Large intestine (tissue), 3 donors: ENCODE data around the gene ANK2. TPM values are rescaled to one million over a fixed set of nuclear protein-coding genes. Genes with fewer than 3 reads are reported as not detected.

Experiments used
- DNase-seq, 2 donors: peaks; one replicate each; pipeline versions ENCODE4 v3.0.0 to v3.0.0-alpha.2; 2013
- H3K27ac ChIP-seq: one replicate; pipeline ENCODE4 v1.5.1; 2013; ENCODE audit warnings: low read length
- H3K27me3 ChIP-seq: 2 replicates; pipeline ENCODE4 v1.6.1; 2013; ENCODE audit warnings: low read length; ENCODE audit not compliant: control insufficient read depth, insufficient read depth
- H3K36me3 ChIP-seq: 2 replicates; pipeline ENCODE4 v1.6.1; 2013; ENCODE audit warnings: low read length; ENCODE audit not compliant: control insufficient read depth, insufficient read depth
- H3K4me1 ChIP-seq: one replicate; pipeline ENCODE4 v1.6.1; 2013; ENCODE audit warnings: low read length; ENCODE audit not compliant: control insufficient read depth, insufficient read depth
- H3K4me3 ChIP-seq: one replicate; pipeline ENCODE4 v1.5.1; 2013; ENCODE audit warnings: low read length
- H3K9me3 ChIP-seq: one replicate; pipeline ENCODE4 v1.6.1; 2013; ENCODE audit warnings: mild to moderate bottlenecking, low read depth, low read length, moderate library complexity; ENCODE audit not compliant: control insufficient read depth
- WGBS: methylation state at CpG from one replicate; pipeline ENCODE4 v1.1.5; 2013; ENCODE audit warnings: low lambda C conversion rate; ENCODE audit not compliant: insufficient coverage; 5-methylcytosine and 5-hydroxymethylcytosine counted together
- polyA plus RNA-seq: library from polyadenylated mRNA; unstranded; fragments of 120-200 nt; gene quantifications from one replicate; pipeline ENCODE4 v1.2.1, GENCODE V29; 2013

Gene ANK2
- polyA plus RNA-seq, 1 donor = 50.4 TPM

GRCh38 chr4:113276464-113277170 lies 227.2 kb downstream of the ANK2 start:
- WGBS = no CpG with 5 or more reads among the region's 7 CpGs
- H3K27ac ChIP-seq = no peak overlapping the region
- no peak for DNase-seq

GRCh38 chr4:113278324-113278934 lies 229.0 kb downstream of the ANK2 start:
- Histone ChIP-seq H3K4me3 (no peak overlapping the region), H3K9me3 (no peaks in the 10 kb centered on the region), H3K27me3 (no peaks in the 10 kb centered on the region), H3K27ac (no peak overlapping the region), H3K36me3 (peaks cover 16% of the 10 kb centered on the region), H3K4me1 (no peaks in the 10 kb centered on the region)
- 17% methylated on average over 1 of the region's 8 CpGs for WGBS
- DNase-seq = peak; percentile 50 to 53

More at GRCh38 chr4:113276464-113277170, 227.2 kb downstream of the ANK2 start:
- no peaks in the 10 kb centered on the region for H3K27me3 ChIP-seq
- H3K4me1 ChIP-seq = peaks cover 3% of the 10 kb centered on the region
- no peak overlapping the region for H3K4me3 ChIP-seq
- no peaks in the 10 kb centered on the region for H3K9me3 ChIP-seq
- H3K36me3 ChIP-seq = peaks cover 11% of the 10 kb centered on the region

- H3K36me3 ChIP-seq = peaks cover 38% of the 10 kb centered on the region
- no peaks in the 10 kb centered on the region for H3K4me1 ChIP-seq
- H3K9me3 ChIP-seq = no peaks in the 10 kb centered on the region
- no peak overlapping the region for H3K4me3 ChIP-seq
- no peak overlapping the region for H3K27ac ChIP-seq
- no peak for DNase-seq
- WGBS = 80% methylated on average over 1 of the region's 4 CpGs
- H3K27me3 ChIP-seq = no peaks in the 10 kb centered on the region
These were observed 236.0 kb downstream of the ANK2 start for GRCh38 chr4:113285501-113285900.

GRCh38 chr4:113288257-113288656 lies 238.8 kb downstream of the ANK2 start:
- Histone ChIP-seq H3K27me3 (no peaks in the 10 kb centered on the region), H3K27ac (no peak overlapping the region), H3K4me1 (no peaks in the 10 kb centered on the region), H3K4me3 (no peak overlapping the region), H3K9me3 (no peaks in the 10 kb centered on the region), H3K36me3 (peaks cover 44% of the 10 kb centered on the region)
- 100% methylated on average over 1 of the region's 2 CpGs for WGBS
- no peak for DNase-seq

- DNase-seq = no peak
- WGBS = no CpG with 5 or more reads among the region's 4 CpGs
- Histone ChIP-seq H3K9me3 (no peaks in the 10 kb centered on the region), H3K27ac (no peak overlapping the region), H3K36me3 (peaks cover 44% of the 10 kb centered on the region), H3K4me3 (no peak overlapping the region), H3K27me3 (no peaks in the 10 kb centered on the region), H3K4me1 (no peaks in the 10 kb centered on the region)
These were observed 239.2 kb downstream of the ANK2 start for GRCh38 chr4:113288696-113289095.

- no peaks in the 10 kb centered on the region for H3K4me1 ChIP-seq
These were observed 240.3 kb downstream of the ANK2 start for GRCh38 chr4:113289766-113290165.

GRCh38 chr4:113290666-113291065 lies 241.2 kb downstream of the ANK2 start:
- Histone ChIP-seq H3K4me1 (no peaks in the 10 kb centered on the region), H3K9me3 (no peaks in the 10 kb centered on the region), H3K27ac (no peak overlapping the region), H3K36me3 (peaks cover 44% of the 10 kb centered on the region), H3K4me3 (no peak overlapping the region), H3K27me3 (no peaks in the 10 kb centered on the region)
- WGBS = no CpG with 5 or more reads among the region's 2 CpGs
- no peak for DNase-seq

More at GRCh38 chr4:113289766-113290165, 240.3 kb downstream of the ANK2 start:
- no peak overlapping the region for H3K27ac ChIP-seq
- H3K27me3 ChIP-seq = no peaks in the 10 kb centered on the region
- DNase-seq = no peak
- H3K4me3 ChIP-seq = no peak overlapping the region
- no peaks in the 10 kb centered on the region for H3K9me3 ChIP-seq
- peaks cover 47% of the 10 kb centered on the region for H3K36me3 ChIP-seq

GRCh38 chr4:113292371-113293042 lies 243.1 kb downstream of the ANK2 start:
- Histone ChIP-seq H3K27ac (peak overlapping the region; percentile 68), H3K36me3 (peaks cover 36% of the 10 kb centered on the region), H3K9me3 (no peaks in the 10 kb centered on the region), H3K4me3 (no peak overlapping the region), H3K27me3 (no peaks in the 10 kb centered on the region), H3K4me1 (no peaks in the 10 kb centered on the region)
- DNase-seq = peak; percentile 48 to 56
- WGBS = no CpG with 5 or more reads among the region's 21 CpGs

- Histone ChIP-seq H3K4me1 (no peaks in the 10 kb centered on the region), H3K9me3 (no peaks in the 10 kb centered on the region), H3K27me3 (no peaks in the 10 kb centered on the region), H3K36me3 (peaks cover 34% of the 10 kb centered on the region), H3K4me3 (no peak overlapping the region), H3K27ac (peak overlapping the region; percentile 68)
- peak; percentile 29 to 53 for DNase-seq
- no CpG with 5 or more reads among the region's 9 CpGs for WGBS
These were observed 243.6 kb downstream of the ANK2 start for GRCh38 chr4:113293043-113293560.

- Histone ChIP-seq H3K9me3 (no peaks in the 10 kb centered on the region), H3K4me3 (no peak overlapping the region), H3K36me3 (peaks cover 30% of the 10 kb centered on the region), H3K27ac (peak overlapping the region; percentile 27), H3K4me1 (no peaks in the 10 kb centered on the region), H3K27me3 (no peaks in the 10 kb centered on the region)
- no CpG with 5 or more reads among the region's 4 CpGs for WGBS
- DNase-seq = no peak
These were observed 244.2 kb downstream of the ANK2 start for GRCh38 chr4:113293674-113294073.
